ENCODE results near the gene FSCN2.

FSCN2 gene

DNA sequence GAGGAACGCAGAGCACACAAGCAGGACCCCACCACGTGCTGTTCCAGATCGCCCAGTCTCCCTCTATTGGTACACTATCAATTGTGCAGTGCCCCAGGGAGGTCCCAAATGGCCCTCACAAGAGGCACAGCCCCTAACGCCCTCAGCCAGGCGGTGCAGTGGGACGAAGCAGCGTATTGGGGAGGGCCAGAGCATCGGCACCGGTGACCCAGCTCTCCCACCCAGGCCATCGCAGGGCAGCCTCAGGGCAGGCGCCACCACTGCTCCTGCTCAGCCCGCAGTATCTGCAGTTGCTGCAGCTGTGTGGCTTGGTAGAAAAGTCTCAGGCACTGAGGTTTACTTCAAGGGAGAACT lies 29.9 kb downstream of the FSCN2 start:
- no peak for DNase-seq (ENCODE audit: low read depth)

DNA sequence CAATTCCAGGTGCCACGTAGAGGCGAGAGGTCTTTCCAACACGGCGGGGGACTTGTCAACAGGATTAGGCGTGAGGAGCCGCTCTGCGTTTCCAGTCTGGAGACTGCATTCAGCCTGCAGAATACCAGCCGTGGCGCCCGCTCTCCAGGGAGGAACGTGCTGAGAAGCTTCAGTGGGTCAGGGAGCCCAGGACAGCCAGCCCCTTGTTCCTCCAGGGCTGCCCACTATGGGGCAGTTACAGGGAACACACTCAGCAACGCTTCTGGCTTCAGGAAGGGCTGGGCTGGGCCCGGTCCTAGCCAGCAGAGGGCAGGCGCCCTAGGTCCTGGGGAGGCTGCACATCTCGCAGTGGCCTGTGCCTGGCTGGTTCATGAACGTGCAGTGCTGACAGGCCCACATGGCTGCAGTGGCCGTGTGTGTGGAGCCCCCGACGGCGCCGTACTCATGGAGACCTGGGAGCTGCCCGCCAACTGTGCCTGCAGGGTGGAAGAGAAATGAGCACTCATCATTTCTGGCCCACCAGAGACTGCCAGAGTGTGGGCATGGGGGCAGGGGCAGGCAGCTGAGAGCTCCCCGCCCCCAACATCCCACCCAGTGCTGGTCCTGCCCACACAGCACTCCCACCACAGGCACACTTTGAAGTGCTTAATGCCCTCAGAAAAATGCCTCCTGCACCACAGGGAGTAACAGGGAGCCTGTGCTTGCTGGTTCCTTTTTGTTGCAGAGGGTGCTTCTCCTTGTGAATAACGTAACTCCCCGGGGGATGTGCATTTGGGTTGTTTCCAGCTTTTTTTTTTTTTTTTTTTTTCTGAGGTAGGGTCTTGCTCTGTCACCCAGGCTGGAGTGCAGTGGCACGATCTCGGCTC lies 31.0 kb downstream of the FSCN2 start:
- DNase-seq (ENCODE audit: low read depth) = no peak

DNA sequence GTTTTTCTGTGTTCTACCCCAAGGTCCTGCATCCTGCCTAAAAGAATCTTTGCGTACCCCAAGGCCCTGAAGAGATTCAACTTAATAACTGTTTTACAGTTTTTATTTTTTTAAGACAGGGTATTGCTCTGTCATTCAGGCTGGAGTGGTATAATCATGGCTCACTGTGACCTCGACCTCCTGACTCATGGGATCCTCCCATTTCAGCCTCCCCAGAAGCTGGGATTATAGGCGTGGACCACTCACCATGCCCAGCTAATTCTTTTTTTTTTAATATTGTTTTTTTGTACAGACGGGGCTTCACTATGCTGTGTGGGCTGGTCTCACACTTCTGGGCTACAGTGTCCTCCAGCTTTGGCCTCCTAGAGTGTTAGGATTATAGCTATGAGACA lies 33.3 kb downstream of the FSCN2 start:
- peak; percentile 55 for DNase-seq (ENCODE audit: low read depth)

DNA sequence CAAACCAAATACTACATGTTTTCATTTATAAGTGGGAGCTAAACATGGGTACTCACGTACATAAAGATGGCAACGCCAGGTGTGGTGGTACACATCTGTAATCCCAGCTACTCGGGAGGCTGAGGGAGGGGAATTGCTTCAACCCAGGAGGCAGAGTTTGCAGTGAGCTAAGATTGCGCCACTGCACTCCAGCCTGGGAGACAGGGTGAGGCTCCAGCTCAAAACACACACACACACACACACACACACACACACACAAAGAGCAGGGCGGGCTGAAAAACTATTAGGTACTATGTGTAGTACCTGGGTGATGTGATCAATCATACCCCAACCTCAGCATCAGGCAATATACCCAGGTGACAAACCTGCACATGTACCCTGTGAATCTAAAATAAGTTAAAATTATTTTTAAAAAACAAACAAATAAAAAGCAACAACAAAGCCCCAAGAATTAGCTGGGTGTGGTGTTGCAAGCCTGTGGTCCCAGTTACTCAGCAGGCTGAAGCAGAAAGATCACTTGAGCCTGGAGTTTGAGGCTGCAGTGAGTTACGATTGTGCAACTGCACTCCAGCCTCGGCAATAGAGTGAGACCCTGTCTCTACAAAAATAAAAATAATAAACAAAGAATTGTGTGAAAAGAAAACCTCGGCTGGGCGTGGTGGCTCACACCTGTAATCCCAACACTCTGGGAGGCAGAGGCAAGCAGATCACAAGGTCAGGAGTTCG lies 35.8 kb downstream of the FSCN2 start:
- peak; percentile 98 for DNase-seq (ENCODE audit: low read depth)

DNA sequence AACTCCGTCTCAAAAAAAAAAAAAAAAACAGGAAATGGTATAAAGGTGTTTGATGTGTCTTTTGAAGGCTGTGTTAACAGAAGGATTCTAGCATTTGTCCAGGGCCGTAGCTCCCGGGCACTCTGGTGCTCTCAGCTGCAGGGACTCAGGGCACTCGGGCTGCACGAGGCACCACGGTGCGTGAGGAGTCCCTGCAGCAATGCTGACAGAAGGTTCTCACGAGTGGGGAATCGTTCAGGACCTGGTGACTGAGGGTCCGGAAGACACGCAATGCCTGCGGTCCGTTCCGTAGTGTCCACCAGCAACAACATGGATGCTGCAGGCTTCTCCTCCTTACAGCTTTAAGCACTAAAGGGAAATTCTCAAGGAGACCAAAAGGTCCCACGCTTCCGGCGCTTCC lies 36.6 kb downstream of the FSCN2 start:
- DNase-seq (ENCODE audit: low read depth) = no peak

DNA sequence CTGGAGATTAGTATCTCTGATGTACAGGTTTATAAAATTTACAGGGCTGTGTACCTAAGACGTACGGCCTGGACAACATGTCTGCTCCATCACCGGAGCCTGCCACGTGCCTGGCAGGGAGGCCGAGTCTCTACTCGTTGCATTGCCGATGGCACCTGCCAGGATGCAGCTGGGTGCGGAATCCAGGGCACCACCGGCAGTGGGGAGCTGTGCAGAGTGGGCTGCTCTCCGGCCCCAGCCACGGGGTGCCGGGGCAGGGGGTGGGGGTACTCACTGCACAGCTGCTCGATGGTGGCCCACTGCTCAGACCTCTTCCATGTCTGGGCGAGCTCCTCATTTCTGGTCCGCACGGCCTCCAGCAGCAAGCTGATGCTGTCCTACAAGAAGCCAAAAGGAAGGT lies 37.1 kb downstream of the FSCN2 start:
- no peak for DNase-seq (ENCODE audit: low read depth)

DNA sequence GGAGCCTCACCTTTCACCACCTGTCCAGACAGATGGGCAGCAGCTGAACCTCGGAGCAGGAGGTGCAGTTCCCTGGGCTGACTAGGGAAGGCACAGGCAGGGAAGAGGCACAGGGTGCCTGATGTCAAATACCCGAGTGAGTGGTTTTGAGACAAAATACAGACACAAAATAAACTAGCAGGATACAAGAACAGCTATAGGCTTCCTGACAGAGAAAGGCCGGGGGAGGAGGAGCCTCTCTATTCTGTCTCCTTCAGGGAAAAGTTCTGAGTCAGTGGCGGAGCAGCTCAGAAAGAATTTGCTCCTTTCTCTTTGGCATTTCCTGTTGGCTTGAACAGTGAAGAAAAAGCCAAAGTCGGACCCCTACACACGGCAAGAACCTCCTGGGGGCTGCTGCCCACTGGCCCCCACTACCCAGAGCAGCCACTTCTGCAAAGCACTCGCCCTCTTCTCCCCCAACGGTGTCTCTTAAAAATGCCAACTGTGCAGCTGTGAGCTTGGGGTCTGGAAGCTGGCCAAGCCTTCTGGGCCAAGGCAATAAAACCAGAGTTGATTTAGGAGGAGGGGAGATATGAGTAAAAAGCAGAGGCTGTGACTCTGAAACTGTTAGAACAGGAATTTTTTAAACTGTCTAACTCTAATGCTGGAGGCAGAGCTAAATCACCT lies 38.4 kb downstream of the FSCN2 start:
- peak; percentile 97 for DNase-seq (ENCODE audit: low read depth)

DNA sequence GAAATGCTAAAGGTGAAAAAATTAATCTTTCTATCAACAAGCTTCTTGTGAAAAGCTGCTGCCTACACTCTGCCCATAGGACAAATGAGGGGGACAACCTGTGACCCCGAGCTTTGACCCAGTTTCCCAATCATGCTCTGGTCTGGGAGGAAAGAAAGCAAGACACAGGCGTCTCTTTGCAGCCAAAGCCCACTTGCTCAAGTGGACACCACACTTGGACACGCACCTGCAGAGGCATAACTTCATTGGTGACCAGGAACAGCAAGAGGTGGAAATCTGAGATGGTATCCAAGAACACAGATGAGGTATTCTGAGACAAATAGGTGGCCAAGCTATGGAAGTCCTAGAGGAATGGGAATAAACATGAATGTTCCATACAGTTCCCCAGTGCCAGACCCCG lies 39.0 kb downstream of the FSCN2 start:
- no peak for DNase-seq (ENCODE audit: low read depth)

DNA sequence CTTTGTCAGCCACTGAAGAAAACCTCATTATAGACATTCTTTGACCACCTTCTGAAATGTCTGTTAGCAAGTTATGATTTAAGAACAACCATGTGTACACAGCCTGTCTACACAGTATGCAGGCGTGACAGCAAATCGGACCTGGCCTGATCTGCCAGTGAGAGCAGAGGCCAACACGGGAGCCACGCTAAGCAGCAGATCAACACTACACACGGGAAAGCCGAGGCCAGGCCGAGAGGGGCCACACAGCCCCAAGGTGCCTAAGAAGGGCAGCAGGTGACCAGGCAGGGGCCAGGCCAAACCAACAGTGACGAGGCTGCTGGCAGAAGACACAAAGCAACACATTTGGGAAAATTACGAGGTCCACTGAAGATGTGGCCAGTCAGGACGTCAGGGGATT lies 40.2 kb downstream of the FSCN2 start:
- DNase-seq (ENCODE audit: low read depth) = no peak

DNA sequence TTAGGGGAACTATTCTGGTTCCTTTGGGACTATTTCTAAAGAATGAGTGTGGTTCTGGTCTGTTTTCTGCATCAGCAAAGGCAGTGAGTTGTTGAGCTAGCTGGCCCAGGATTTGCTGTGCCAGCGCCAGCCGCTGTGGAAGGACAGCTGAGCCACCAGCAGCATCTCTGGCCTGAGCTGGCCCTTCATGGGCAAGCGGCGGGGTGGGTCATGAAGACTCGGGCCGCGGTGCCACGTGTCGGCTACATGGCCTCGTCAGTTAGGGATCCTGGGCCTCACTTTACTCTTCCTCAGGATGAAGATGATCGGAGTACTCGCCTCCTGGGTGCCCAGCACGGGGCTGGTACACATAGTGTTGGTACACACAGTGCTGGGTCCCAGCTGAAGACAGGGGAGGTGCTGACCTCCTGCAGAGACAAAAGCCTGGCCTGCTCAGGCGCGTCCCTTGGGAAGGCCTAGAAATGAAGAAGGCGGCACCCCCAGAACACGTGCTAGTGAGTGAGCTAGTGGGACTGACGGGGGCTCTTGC lies 41.9 kb downstream of the FSCN2 start:
- no peak for DNase-seq (ENCODE audit: low read depth)

DNA sequence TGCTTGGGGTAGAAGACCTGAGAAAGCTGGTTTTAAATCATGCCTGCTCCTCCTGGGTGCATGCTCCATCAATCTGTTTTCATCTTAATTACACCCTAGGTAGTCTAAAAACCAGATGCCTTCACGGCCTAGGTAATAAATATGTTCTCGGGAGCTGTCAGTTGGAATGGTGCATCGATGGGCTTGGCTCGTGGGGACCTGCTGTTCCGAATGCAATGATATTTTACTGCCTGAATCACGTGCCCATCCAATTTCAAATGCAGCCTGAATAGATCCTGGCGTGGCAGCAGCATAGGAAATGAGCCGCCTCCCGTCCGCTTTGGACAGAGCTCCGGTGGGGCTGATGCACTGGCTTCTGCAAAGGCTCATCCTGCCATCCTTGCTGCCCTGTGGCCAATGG lies 42.8 kb downstream of the FSCN2 start:
- DNase-seq (ENCODE audit: low read depth) = no peak

DNA sequence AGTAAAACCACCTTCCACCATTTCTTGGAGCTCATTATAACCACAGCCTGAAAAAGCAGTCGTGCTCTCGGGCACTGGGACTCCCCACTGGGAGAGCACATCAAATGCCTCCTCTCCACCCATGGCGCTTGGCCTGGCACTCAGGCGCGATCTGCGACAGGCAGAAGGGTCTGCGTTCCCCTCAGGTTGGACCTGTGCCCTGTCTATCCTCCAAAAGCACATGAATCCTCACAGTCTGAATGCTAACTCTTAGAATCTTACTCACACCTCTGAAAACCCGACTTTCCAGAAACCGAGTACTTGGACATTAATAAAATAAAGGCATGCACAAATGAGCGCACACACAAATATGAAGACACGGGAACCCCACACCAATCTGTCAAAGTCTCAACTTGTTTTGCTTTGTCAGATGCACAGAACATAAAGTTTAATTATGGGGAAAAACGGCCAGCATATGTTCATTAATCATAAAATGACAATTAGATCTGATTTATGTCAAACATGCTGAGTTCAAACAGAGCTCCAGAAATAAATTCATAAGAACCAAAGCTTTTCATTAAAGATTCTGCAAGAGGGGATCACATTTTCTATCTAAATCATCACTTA lies 44.5 kb downstream of the FSCN2 start:
- DNase-seq (ENCODE audit: low read depth) = no peak

DNA sequence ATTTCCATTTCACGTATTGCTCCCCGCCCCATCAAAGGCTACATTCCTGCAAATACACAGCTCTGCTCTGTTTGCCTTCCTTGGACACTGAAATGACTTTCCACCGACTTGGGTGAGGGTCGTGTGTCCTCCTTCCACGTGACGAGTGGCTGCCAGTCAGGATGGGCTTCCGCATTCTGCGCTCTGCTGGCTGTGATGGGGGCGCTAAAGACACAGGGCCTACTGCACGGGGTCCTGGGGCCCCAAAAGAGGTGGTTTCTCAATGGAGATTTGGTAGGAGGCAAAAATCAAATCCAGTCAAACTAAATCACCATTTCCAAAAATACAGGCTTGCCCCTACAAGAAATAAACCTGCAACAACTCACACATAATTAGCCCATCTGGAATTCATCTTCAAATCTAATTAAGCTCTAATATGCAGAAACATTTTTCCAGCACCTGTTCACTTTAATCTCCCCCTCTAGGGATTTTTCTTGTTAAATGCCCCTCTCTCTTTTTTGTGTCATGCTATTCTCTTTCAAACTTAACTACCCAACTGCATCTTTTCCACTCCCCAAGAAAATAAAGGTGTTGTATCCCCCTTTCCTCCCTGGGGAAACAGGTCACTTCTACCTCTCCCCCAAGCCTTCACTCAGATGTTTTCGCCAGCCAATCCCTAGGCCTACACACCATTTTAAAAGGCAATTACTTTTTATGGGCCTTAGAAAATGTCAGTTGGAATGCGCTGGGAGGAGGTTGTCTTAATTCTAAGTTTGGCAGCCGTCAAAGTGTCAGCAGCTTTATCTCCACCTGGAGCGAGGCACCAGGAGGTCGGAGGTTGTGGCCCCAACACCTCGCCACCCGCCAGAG lies 45.8 kb downstream of the FSCN2 start:
- DNase-seq (ENCODE audit: low read depth) = no peak

DNA sequence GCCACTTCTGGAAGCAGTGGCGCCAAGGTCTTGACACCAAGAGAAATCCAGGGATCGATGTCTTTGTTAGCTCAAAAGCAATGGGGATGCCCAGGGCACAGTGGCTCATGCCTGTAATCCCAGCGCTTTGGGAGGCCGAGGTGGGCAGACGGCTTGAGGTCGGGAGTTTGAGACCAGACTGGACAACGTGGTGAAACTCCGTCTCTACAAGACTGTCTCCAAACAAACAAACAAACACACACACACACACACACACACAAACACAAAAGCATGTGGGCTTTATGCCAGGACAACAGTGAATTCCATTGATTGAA lies 46.4 kb downstream of the FSCN2 start:
- no peak for DNase-seq (ENCODE audit: low read depth)

DNA sequence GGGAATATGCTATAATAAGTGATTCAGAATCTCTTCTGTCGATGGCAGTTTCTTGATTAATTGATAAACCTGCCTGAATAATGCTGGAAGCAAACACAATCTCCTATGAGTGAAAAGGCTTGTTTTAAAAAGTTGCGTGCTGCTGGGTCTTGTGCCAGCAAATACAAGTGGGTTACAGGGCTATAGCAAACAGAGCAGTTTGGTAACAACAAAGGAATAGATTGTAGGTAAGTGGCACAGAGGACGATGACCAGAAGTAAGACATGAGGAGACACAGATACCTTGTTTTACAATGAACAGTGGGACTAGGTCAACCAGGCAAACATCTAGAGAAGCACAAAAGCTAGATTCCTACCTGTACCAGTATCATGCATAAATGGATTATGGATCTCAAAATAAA lies 47.7 kb downstream of the FSCN2 start:
- DNase-seq (ENCODE audit: low read depth) = no peak

DNA sequence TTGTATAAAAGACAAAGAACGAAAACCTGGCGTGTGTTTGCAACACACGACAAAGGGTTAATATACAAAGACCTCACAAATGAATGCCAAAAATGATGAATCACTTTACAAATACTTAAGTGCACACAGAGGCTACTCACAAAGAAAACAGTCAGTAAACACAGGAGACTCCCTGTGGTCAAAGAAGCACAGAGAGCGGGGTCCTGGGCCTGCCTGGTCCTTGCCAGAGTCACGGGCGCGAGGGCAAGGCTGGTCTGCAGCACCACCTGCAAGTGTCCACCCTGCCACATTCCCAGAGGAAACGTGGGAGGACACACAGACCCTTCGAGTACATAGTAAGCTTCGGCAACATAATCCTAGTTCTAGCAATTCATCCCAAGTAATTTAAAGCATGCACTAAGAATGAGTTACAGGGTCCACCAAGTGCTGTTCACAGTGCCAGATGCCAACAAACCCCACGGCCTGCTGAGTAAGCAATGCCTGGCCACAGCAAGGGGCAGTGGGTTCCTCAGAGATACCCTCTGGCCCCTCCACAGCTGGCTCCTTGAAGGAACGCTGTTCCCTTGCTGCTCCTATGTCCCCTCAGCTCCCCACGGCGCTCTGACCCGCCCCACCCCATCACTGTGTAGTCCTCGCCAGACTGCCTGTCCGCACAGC lies 48.6 kb downstream of the FSCN2 start:
- peak; percentile 81 for DNase-seq (ENCODE audit: low read depth)

DNA sequence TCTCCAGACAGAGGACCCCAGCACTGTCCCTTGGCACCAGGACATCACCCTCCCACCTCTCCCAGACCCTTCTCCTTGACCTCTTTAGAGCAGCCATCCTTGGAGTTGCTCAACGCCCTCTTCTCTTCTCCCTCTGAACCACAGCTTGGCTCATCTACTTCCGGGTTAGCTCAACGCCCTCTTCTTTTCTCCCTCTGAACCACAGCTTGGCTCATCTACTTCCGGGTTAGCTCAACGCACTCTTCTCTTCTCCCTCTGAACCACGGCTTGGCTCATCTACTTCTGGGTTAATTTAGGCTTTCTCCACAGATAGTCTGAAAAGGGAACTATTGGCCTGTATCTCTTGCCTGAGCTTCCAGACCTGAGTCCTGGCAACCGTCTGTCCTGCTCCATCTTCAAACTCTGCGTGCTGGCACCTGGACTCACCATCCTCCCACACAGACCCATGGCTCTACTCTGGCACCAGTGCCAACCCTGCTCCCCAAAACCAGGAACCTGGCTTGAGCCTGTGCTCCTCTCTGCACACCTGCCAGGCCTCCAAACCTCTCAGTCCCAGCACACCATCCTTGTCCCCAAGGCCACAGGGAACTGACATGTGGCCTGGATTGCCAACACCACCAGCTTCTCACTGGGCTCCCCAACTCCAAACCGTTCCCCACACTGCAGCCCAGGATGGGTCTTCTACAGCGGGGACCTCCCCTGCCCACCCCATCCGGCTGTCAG lies 49.3 kb downstream of the FSCN2 start:
- DNase-seq (ENCODE audit: low read depth) = peak; percentile 67

DNA sequence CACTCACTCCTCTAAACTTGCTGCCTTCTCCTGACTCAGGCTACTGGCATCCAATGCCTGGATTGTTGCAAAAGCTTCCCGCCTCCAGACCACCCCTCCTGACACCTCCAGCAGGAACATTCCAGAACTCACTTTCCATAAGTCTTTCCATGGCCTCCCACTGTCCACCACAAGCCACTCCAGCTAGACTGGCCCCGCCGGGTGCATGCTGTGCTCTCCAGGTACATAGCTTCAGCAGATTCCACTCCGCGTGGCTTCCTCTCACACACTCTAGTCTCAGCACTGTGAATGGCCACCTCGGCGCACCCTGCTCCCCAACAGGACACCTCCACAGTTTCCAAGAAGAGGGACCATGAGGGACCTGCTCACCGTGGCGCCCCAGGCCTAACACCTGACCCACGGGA lies 49.9 kb downstream of the FSCN2 start:
- peak; percentile 90 for DNase-seq (ENCODE audit: low read depth)

DNA sequence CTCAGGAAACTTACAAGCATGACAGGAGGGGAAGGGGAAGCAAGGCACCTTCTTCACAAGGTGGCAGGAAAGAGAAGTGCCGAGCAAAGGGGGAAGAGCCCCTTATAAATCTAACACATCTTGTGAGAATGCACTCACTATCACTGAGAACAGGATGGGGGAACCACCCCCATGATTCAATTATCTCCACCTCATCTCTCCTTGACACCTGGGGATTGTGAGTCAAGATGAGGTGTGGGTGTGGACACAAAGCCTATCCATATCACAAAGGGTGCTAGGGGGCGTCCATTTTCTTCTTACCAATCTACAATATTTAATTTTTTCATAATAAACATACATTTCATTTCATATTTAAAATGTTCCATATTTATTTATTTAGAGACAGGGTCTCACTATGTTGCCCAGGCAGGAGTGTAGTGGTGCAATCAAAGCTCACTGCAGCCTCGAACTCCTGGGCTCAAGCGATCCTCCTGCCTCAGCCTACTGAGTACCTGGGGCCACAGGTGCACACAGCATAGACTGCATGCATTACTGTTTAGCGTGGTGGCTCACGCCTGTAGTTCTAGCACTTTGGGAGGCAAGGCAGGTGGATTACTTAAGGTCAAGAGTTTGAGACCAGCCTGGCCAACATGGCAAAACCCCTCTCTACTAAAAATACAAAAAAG lies 50.5 kb downstream of the FSCN2 start:
- no peak for DNase-seq (ENCODE audit: low read depth)

DNA sequence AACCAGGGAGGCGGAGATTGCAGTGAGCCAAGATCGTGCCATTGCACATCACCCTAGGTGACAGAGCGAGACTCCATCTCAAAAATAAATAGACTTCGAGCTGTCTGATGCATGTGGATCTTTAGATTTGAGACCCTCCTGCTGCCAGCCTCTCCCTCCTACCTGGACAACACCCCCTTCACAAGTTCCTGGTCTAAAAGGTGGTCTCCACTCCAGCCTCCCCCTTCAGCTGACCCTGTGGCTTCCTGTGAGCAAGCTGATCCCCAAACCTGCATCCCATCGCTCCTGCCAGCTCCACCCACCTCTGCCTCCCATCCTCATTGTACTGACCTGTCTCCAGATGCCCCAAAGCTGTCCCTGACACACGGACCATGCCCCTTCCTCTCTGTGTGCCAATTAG lies 51.1 kb downstream of the FSCN2 start:
- no peak for DNase-seq (ENCODE audit: low read depth)
